Activated gamma-delta T cell (primary cell): ENCODE results near the gene RASIP1.
"Not testable (repeated sequence)": the region's sequence is repeated elsewhere in the genome, so short reads cannot be mapped to it uniquely, and the experiment has no call there.

Experiments used
- DNase-seq: peaks from one replicate; lab custom pipeline; 2025; lab: John Stamatoyannopoulos, UW

Gene RASIP1

GRCh38 chr19:48713041-48713863 lies 27.2 kb downstream of the RASIP1 start:
- DNase-seq, result no peak

GRCh38 chr19:48711106-48711662 lies 29.2 kb downstream of the RASIP1 start:
- DNase-seq, result no peak

- DNase-seq, result no peak
These were observed 31.9 kb downstream of the RASIP1 start for GRCh38 chr19:48708471-48708870.

GRCh38 chr19:48705431-48705830 lies 35.0 kb downstream of the RASIP1 start:
- DNase-seq, result no peak

GRCh38 chr19:48703316-48703715 lies 37.1 kb downstream of the RASIP1 start:
- DNase-seq, result no peak

- DNase-seq, result no peak
These were observed 37.7 kb downstream of the RASIP1 start for GRCh38 chr19:48702701-48703100.

- DNase-seq, result no peak
These were observed 42.4 kb downstream of the RASIP1 start for GRCh38 chr19:48698046-48698445.

- no peak for DNase-seq
These were observed 43.9 kb downstream of the RASIP1 start for GRCh38 chr19:48696353-48697010.

- DNase-seq, result no peak
These were observed 44.6 kb downstream of the RASIP1 start, which contains the start of gene FUT2 for GRCh38 chr19:48695743-48696352. TSS of gene FUT2 (plus strand) at chr19:48695971. CDS start at chr19:48702957, 6,986 bp downstream.

GRCh38 chr19:48693629-48694028 lies 46.8 kb downstream of the RASIP1 start:
- not testable (repeated sequence) for DNase-seq

GRCh38 chr19:48689449-48689848 lies 51.0 kb downstream of the RASIP1 start:
- DNase-seq, result no peak

GRCh38 chr19:48687776-48688175 lies 52.6 kb downstream of the RASIP1 start:
- DNase-seq, result no peak

GRCh38 chr19:48686637-48687036 lies 53.8 kb downstream of the RASIP1 start:
- DNase-seq, result not testable (repeated sequence)

- DNase-seq, result no peak
These were observed 54.3 kb downstream of the RASIP1 start for GRCh38 chr19:48686088-48686487.

- DNase-seq, result no peak
These were observed 54.8 kb downstream of the RASIP1 start for GRCh38 chr19:48685583-48685982.

- DNase-seq, result no peak
These were observed 57.1 kb downstream of the RASIP1 start for GRCh38 chr19:48683349-48683748.

- DNase-seq, result no peak
These were observed 59.3 kb downstream of the RASIP1 start for GRCh38 chr19:48681127-48681470.

GRCh38 chr19:48680436-48681126 lies 59.8 kb downstream of the RASIP1 start:
- DNase-seq, result no peak

- not testable (repeated sequence) for DNase-seq
These were observed 60.4 kb downstream of the RASIP1 start for GRCh38 chr19:48680006-48680405.

GRCh38 chr19:48678201-48678600 lies 62.2 kb downstream of the RASIP1 start:
- no peak for DNase-seq

- DNase-seq, result no peak
These were observed 63.5 kb downstream of the RASIP1 start for GRCh38 chr19:48676887-48677286.

- no peak for DNase-seq
These were observed 63.9 kb downstream of the RASIP1 start for GRCh38 chr19:48676487-48676886.
